H1 (cell line): ENCODE results near the gene CALM3. TPM values are rescaled to one million over a fixed set of nuclear protein-coding genes. Genes with fewer than 3 reads are reported as not detected.

Experiments used
- HDAC2 ChIP-seq, 2 experiments: fragments of 300-600 bp in 1 of 2; sonication (generic) in 1 of 2; IDR thresholded peaks; 2 replicates each; pipeline ENCODE4 v1.6.1; 2011 to 2012; ENCODE audit warnings: low read depth in 2 of 2, low read length in 2 of 2, mild to moderate bottlenecking in 2 of 2, moderate library complexity in 2 of 2, borderline replicate concordance in 1 of 2, inconsistent platforms in 1 of 2
- NRF1 ChIP-seq: IDR thresholded peaks from 2 replicates; pipeline ENCODE4 v1.6.1; 2011; ENCODE audit warnings: mild to moderate bottlenecking, low read depth, low read length, improper control_type of control experiment
- POLR2A ChIP-seq, 2 experiments: IDR thresholded peaks; 1 replicate in 1 of 2; 2 replicates in 1 of 2; pipeline ENCODE4 v1.6.1; 2011; ENCODE audit warnings: low read depth in 2 of 2, low read length in 2 of 2, mild to moderate bottlenecking in 2 of 2; ENCODE audit errors: control extremely low read depth in 1 of 2
- RXRA ChIP-seq: IDR thresholded peaks from 2 replicates; pipeline ENCODE4 v1.6.1; 2011; ENCODE audit warnings: low read depth, mild to moderate bottlenecking, low read length, moderate library complexity; ENCODE audit not compliant: insufficient read depth
- TAF1 ChIP-seq: IDR thresholded peaks from 2 replicates; pipeline ENCODE4 v1.6.1; 2011; ENCODE audit warnings: mild to moderate bottlenecking, low read depth, low read length
- YY1 ChIP-seq: IDR thresholded peaks from 2 replicates; pipeline ENCODE4 v1.6.1; 2011; ENCODE audit warnings: low read depth, mild to moderate bottlenecking, low read length
- polyA plus RNA-seq, 7 experiments: library from polyadenylated mRNA; depleted of rRNA in 3 of 7; stranded (reverse) in 5 of 7; unstranded in 2 of 7; fragments of >200 nt in 5 of 7; fragments of 200-250 nt in 2 of 7; gene quantifications; 1 replicate in 5 of 7; 2 replicates in 1 of 7; 4 replicates in 1 of 7; pipeline versions ENCODE4 v1.2.1 to v1.2.3, GENCODE V29; 2011 to 2013; ENCODE audit warnings: missing spikeins in 2 of 7, mixed read lengths in 2 of 7
- total RNA-seq: library from RNA; stranded (reverse); fragmentation: NEBNext Ultra II Directional; extraction: Animal tissue kit (Norgen Biotek cat#: 25700); gene quantifications from 2 replicates; pipeline ENCODE4 v1.2.1, GENCODE V29; 2021
- TF ChIP-seq, protein P1 (sequence below), 3 experiments: IDR thresholded peaks; 1 replicate in 2 of 3; 2 replicates in 1 of 3; pipeline versions ENCODE4 v1.5.1 to v1.6.1; 2011; ENCODE audit warnings: low read length in 3 of 3, mild to moderate bottlenecking in 3 of 3, inconsistent platforms in 2 of 3, low read depth in 1 of 3, moderate library complexity in 1 of 3; ENCODE audit not compliant: insufficient read depth in 1 of 3; ENCODE audit errors: control extremely low read depth in 1 of 3

Gene CALM3
- total and polyA plus RNA-seq, 2 of the 8 experiments (the other 6 are each of a cell fraction or from before 2014, with no cell fraction given), result 315 to 326 TPM

- TF ChIP-seq YY1, result no peak
- TF ChIP-seq NRF1, result no peak
- no peak for TF ChIP-seq POLR2A (IDR thresholded peaks at IDR 0.05; ENCODE audit: control extremely low read depth in 1 of 2, low read depth in 2 of 2, low read length in 2 of 2)
- TF ChIP-seq, protein P1, sequence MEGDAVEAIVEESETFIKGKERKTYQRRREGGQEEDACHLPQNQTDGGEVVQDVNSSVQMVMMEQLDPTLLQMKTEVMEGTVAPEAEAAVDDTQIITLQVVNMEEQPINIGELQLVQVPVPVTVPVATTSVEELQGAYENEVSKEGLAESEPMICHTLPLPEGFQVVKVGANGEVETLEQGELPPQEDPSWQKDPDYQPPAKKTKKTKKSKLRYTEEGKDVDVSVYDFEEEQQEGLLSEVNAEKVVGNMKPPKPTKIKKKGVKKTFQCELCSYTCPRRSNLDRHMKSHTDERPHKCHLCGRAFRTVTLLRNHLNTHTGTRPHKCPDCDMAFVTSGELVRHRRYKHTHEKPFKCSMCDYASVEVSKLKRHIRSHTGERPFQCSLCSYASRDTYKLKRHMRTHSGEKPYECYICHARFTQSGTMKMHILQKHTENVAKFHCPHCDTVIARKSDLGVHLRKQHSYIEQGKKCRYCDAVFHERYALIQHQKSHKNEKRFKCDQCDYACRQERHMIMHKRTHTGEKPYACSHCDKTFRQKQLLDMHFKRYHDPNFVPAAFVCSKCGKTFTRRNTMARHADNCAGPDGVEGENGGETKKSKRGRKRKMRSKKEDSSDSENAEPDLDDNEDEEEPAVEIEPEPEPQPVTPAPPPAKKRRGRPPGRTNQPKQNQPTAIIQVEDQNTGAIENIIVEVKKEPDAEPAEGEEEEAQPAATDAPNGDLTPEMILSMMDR (IDR thresholded peaks at IDR 0.05; ENCODE audit: control extremely low read depth in 1 of 3, insufficient read depth in 1 of 3, low read depth in 1 of 3, low read length in 3 of 3), result no peak
- TF ChIP-seq TAF1, result no peak
- TF ChIP-seq HDAC2 (IDR thresholded peaks at IDR 0.05; ENCODE audit: borderline replicate concordance in 1 of 2, low read depth in 2 of 2, low read length in 2 of 2), result no peak
- no peak for TF ChIP-seq RXRA
Observed at GRCh38 chr19:46637224-46637623, 36.1 kb downstream of the CALM3 start (continued).
